HL-60/S4 treated with retinoic acid at 250 ng/mL for 4 days and 3 days (cell line): ENCODE data around the gene UMODL1.

ENCODE experiments used
- in situ Hi-C: fragments of 300-500 bp; cut with MboI; formaldehyde crosslinking; loops from 2 replicates; pipeline ENCODE4 v1.7.0; 2022; ENCODE audit warnings: low sequenced_read_pairs

Gene UMODL1

GRCh38 chr21:42145569-42146272 is 74.6 kb downstream of the UMODL1 start:
- in situ Hi-C loops: no loop called here

GRCh38 chr21:42146273-42146805 is 75.2 kb downstream of the UMODL1 start:
- in situ Hi-C loops: no loop called here

GRCh38 chr21:42146821-42147220 is 75.7 kb downstream of the UMODL1 start:
- in situ Hi-C loops: no loop called here

- in situ Hi-C loops: no loop called here
Measured at GRCh38 chr21:42147386-42148020, 76.4 kb downstream of the UMODL1 start.

- in situ Hi-C loops: no loop called here
Measured at GRCh38 chr21:42148097-42148496, 77.0 kb downstream of the UMODL1 start.

- in situ Hi-C loops: no loop called here
Measured at GRCh38 chr21:42148584-42148983, 77.5 kb downstream of the UMODL1 start.

- in situ Hi-C loops: loop anchor here (10.0 kb wide), 2 partner anchors 105 to 295 kb away; no protein-coding TSS in a partner anchor
Measured at GRCh38 chr21:42149656-42150473, 78.7 kb downstream of the UMODL1 start.

- in situ Hi-C loops: loop anchor here (10.0 kb wide), 2 partner anchors 104 to 294 kb away; no protein-coding TSS in a partner anchor
Measured at GRCh38 chr21:42150474-42151085, 79.5 kb downstream of the UMODL1 start.

- in situ Hi-C loops: loop anchor here (10.0 kb wide), 2 partner anchors 103 to 293 kb away; no protein-coding TSS in a partner anchor
Measured at GRCh38 chr21:42151148-42151947, 80.2 kb downstream of the UMODL1 start.

GRCh38 chr21:42151948-42152220 is 80.8 kb downstream of the UMODL1 start:
- in situ Hi-C loops: loop anchor here (10.0 kb wide), 2 partner anchors 103 to 293 kb away; no protein-coding TSS in a partner anchor

- in situ Hi-C loops: loop anchor here (10.0 kb wide), 2 partner anchors 102 to 292 kb away; no protein-coding TSS in a partner anchor
Measured at GRCh38 chr21:42153046-42153686, 82.0 kb downstream of the UMODL1 start.

GRCh38 chr21:42153746-42154145 is 82.6 kb downstream of the UMODL1 start:
- in situ Hi-C loops: loop anchor here (10.0 kb wide), 2 partner anchors 101 to 291 kb away; no protein-coding TSS in a partner anchor

GRCh38 chr21:42154237-42155044 is 83.3 kb downstream of the UMODL1 start:
- in situ Hi-C loops: loop anchor here (10.0 kb wide), 2 partner anchors 100 to 290 kb away; no protein-coding TSS in a partner anchor

- in situ Hi-C loops: loop anchor here (10.0 kb wide), 2 partner anchors 100 to 290 kb away; no protein-coding TSS in a partner anchor
Measured at GRCh38 chr21:42155045-42155855, 84.1 kb downstream of the UMODL1 start.

GRCh38 chr21:42156690-42157605 is 85.8 kb downstream of the UMODL1 start:
- in situ Hi-C loops: loop anchor here (10.0 kb wide), 2 partner anchors 98 to 288 kb away; no protein-coding TSS in a partner anchor

GRCh38 chr21:42157606-42158310 is 86.6 kb downstream of the UMODL1 start:
- in situ Hi-C loops: loop anchor here (10.0 kb wide), 2 partner anchors 97 to 287 kb away; no protein-coding TSS in a partner anchor
